Tibial nerve (tissue), 4 donors: ENCODE data around the gene ZNF787. TPM values are rescaled to one million over a fixed set of nuclear protein-coding genes. Genes with fewer than 3 reads are reported as not detected.

Experiments
- DNase-seq, 2 donors: peaks; one replicate each; pipeline ENCODE4 v3.0.0-alpha.2; 2019; ENCODE audit warnings: low spot score in 2 of 2
- H3K27ac ChIP-seq, 4 donors: fragments of 200-600 bp; sonication (generic) in 3 of 4; one replicate each; pipeline ENCODE4 v1.5.1; 2017 to 2019; ENCODE audit warnings: mild to moderate bottlenecking in 1 of 4
- H3K27me3 ChIP-seq, 2 donors: fragments of 200-600 bp; sonication (generic) in 1 of 2; one replicate each; pipeline versions ENCODE4 v1.5.1 to v1.6.0; 2017 to 2019
- H3K36me3 ChIP-seq, 3 donors: fragments of 200-600 bp; sonication (generic); one replicate each; pipeline ENCODE4 v1.5.1; 2018 to 2019
- H3K4me1 ChIP-seq, 4 donors: fragments of 200-600 bp; sonication (generic) in 3 of 4; one replicate each; pipeline ENCODE4 v1.5.1; 2017 to 2019
- H3K4me3 ChIP-seq, 4 donors: fragments of 200-600 bp; sonication (generic) in 3 of 4; one replicate each; pipeline ENCODE4 v1.5.1; 2017 to 2019; ENCODE audit warnings: mild to moderate bottlenecking in 1 of 4, moderate library complexity in 1 of 4
- H3K9me3 ChIP-seq, 4 donors: fragments of 200-600 bp; sonication (generic) in 3 of 4; one replicate each; pipeline ENCODE4 v1.5.1; 2017 to 2019
- CTCF ChIP-seq, 5 experiments: fragments of 200-600 bp in 3 of 5; fragments of 450-650 bp in 2 of 5; sonication (generic) in 3 of 5; IDR thresholded peaks; one replicate each; pipeline ENCODE4 v1.5.1; 2016 to 2019; ENCODE audit warnings: antibody characterized with exemption in 5 of 5, mild to moderate bottlenecking in 3 of 5, moderate library complexity in 2 of 5
- EP300 ChIP-seq, 2 donors: sonication (generic); formaldehyde crosslinking; IDR thresholded peaks; one replicate each; pipeline ENCODE4 v1.6.1; 2017; ENCODE audit warnings: antibody characterized with exemption in 2 of 2, mild to moderate bottlenecking in 1 of 2
- POLR2A ChIP-seq, 2 donors: fragments of 450-650 bp; IDR thresholded peaks; one replicate each; pipeline ENCODE4 v1.6.1; 2017; ENCODE audit warnings: antibody characterized with exemption in 2 of 2, mild to moderate bottlenecking in 2 of 2, moderate library complexity in 2 of 2
- WGBS, 2 donors: methylation state at CpG; one replicate each; pipeline ENCODE4 v1.1.5; 2018; 5-methylcytosine and 5-hydroxymethylcytosine counted together
- total RNA-seq, 4 donors: library from RNA; depleted of rRNA; stranded (reverse); fragments of >200 nt; gene quantifications; one replicate each; pipeline ENCODE4 v1.1.0, GENCODE V29; 2016

The ZNF787 gene
- total RNA-seq, 4 donors from 2014 or later = 13.6 to 21.6 (median 18.5) TPM

- DNase-seq = no peak
- Histone ChIP-seq H3K27me3 (no peaks in the 10 kb centered on the region), H3K9me3 (no peaks in the 10 kb centered on the region), H3K36me3 (peaks cover 0 to 18% (median 0%) of the 10 kb centered on the region in 3 donors), H3K4me3 (no peak overlapping the region), H3K27ac (peak overlapping the region in 1 of 4 donors; percentile 5), H3K4me1 (peaks cover 0 to 96% (median 56%) of the 10 kb centered on the region in 4 donors)
- WGBS, 2 donors = 84 to 89% methylated on average over 10 of the region's 10 CpGs
- TF ChIP-seq EP300 (IDR thresholded peaks at IDR 0.05) (no peak), POLR2A (IDR thresholded peaks at IDR 0.05) (no peak), CTCF (IDR thresholded peaks at IDR 0.05) (no peak)
These were observed 6.4 kb downstream of the ZNF787 start for GRCh38 chr19:56114778-56115110.

GRCh38 chr19:56114051-56114777, 6.9 kb downstream of the ZNF787 start:
- H3K4me1 ChIP-seq = peaks cover 0 to 96% (median 55%) of the 10 kb centered on the region in 4 donors
- TF ChIP-seq POLR2A (IDR thresholded peaks at IDR 0.05) (no peak), EP300 (IDR thresholded peaks at IDR 0.05) (no peak), CTCF (IDR thresholded peaks at IDR 0.05) (no peak)
- DNase-seq = no peak

GRCh38 chr19:56113074-56113632, 7.9 kb downstream of the ZNF787 start:
- TF ChIP-seq CTCF (IDR thresholded peaks at IDR 0.05) (no peak), POLR2A (IDR thresholded peaks at IDR 0.05) (no peak), EP300 (IDR thresholded peaks at IDR 0.05) (no peak)
- H3K27ac ChIP-seq = peak overlapping the region in 2 of 4 donors; percentile 39 to 64
- peaks cover 0 to 96% (median 57%) of the 10 kb centered on the region in 4 donors for H3K4me1 ChIP-seq
- 71 to 76% methylated on average over 20 of the region's 20 CpGs for WGBS, 2 donors
- H3K27me3 ChIP-seq = no peaks in the 10 kb centered on the region
- H3K9me3 ChIP-seq = no peaks in the 10 kb centered on the region
- peaks cover 0 to 10% (median 0%) of the 10 kb centered on the region in 3 donors for H3K36me3 ChIP-seq
- no peak overlapping the region for H3K4me3 ChIP-seq
- DNase-seq = no peak

More at GRCh38 chr19:56114051-56114777, 6.9 kb downstream of the ZNF787 start:
- peak overlapping the region in 1 of 4 donors; percentile 5 for H3K27ac ChIP-seq
- 61 to 69% methylated on average over 19 of the region's 19 CpGs for WGBS, 2 donors
- H3K4me3 ChIP-seq = no peak overlapping the region
- H3K27me3 ChIP-seq = no peaks in the 10 kb centered on the region
- H3K36me3 ChIP-seq = peaks cover 0 to 18% (median 0%) of the 10 kb centered on the region in 3 donors
- H3K9me3 ChIP-seq = no peaks in the 10 kb centered on the region

- Histone ChIP-seq H3K27me3 (no peaks in the 10 kb centered on the region), H3K36me3 (peaks cover 0 to 4% (median 0%) of the 10 kb centered on the region in 3 donors), H3K9me3 (no peaks in the 10 kb centered on the region), H3K4me3 (no peak overlapping the region), H3K27ac (peak overlapping the region in 2 of 4 donors; percentile 39 to 64), H3K4me1 (peaks cover 0 to 96% (median 64%) of the 10 kb centered on the region in 4 donors)
- no peak for TF ChIP-seq CTCF (IDR thresholded peaks at IDR 0.05)
- no peak for TF ChIP-seq POLR2A (IDR thresholded peaks at IDR 0.05)
- no peak for TF ChIP-seq EP300 (IDR thresholded peaks at IDR 0.05)
- 39 to 55% methylated on average over 10 of the region's 10 CpGs for WGBS, 2 donors
- no peak for DNase-seq
These were observed 8.8 kb downstream of the ZNF787 start for GRCh38 chr19:56112313-56112709.
